Measurements from ENCODE around the gene CD99L2.
"Not testable (repeated sequence)": the region's sequence is repeated elsewhere in the genome, so short reads cannot be mapped to it uniquely, and the experiment has no call there.

CD99L2 gene

DNA sequence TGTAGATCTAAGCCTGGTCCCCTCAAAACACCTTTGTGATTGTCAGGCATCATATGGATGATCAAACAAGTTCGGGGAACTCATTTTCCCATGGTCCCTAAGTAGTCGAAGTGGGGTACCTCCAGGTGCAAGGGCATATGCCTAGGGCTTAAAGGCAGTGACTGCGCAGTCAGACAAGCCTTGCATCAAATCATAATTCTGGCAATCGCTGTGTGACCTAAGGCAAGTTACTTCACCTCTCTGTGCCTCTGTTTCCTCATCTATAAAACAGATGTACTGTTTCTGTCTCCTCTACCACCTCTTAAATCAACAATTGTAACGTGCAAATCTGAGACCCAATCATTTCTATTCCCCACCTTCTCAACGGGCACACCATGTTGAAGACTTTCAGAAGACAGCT lies 1.8 kb downstream of the CD99L2 start:
- no peak for DNase-seq

DNA sequence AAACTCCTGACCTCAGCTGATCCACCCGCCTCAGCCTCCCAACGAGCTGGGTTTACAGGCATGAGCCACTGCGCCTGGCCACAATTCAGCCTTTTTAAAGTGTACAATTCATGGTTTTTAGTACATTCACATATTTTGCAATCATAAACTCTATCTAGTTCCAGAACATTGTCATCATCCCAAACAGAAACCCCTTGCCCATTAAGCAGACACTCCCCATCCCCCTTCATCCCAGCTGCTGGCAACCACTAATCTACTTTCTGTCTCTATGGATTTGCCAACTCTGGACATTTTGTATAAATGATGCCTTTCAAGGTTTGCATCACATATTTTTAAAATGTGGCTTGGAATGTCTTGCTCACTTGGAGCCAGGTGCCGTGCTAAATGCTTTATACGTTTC lies 4.5 kb downstream of the CD99L2 start:
- DNase-seq, result no peak

DNA sequence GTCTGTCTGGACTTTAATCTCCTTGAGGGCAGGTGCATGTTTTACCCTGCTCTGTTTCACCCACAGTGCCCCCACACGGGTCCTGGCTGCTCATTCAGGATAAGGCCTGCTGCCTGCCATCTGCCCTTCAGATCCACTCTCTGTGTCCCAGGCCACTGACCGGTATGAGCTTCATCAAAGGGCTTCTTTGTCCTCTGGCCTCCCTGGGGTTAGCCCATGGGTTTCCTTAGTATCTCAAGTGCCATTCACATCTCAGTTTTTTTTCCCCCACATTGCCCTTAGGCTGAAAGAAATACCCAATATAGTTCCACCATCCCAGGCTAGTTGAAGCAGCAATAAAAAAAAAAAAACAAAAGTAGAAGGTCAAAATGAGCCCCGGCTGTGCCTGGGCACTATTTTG lies 9.3 kb downstream of the CD99L2 start:
- DNase-seq, result no peak

DNA sequence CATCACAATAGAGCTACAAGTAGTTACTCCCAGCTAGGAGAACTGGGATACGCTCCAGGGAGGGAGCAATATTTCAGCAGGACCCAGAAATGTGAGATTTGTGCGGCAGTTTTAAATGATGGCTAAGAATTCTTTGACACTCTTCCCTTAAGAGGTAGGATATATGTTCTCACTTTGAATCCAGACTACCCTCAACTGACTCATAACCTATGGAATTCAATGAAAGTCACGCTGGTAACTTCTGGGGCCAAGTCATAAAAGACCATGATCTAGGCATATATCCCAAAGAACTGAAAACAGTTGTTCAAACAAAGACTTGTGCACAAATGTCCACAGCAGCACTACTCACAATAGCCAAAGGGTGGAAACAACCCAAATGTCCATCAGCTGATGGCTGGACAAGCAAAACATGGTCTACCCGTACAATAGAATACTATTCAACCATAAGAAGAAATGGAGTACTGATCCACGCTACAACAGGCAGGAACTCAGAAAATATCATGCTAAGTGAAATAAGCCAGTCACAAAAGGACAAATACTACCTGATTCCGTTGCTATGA lies 10.5 kb downstream of the CD99L2 start:
- no peak for DNase-seq

DNA sequence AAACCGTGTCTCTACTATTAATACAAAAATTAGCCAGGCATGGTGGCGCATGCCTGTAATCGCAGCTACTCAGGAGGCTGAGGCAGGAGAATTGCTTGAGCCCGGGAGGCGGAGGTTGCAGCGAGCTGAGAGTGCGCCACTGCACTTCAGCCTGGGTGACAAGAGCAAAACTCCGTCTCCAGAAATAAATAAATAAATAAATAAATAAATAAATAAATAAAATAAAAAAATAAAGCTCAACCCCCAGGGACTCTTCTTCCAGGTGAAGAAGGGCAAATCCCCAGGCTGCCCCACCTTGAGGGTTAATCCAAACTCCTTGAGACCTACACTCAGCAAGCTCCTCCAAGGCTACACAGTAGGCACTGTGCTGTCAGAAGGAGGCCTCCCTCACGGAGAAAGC lies 11.2 kb downstream of the CD99L2 start:
- not testable (repeated sequence) for DNase-seq

DNA sequence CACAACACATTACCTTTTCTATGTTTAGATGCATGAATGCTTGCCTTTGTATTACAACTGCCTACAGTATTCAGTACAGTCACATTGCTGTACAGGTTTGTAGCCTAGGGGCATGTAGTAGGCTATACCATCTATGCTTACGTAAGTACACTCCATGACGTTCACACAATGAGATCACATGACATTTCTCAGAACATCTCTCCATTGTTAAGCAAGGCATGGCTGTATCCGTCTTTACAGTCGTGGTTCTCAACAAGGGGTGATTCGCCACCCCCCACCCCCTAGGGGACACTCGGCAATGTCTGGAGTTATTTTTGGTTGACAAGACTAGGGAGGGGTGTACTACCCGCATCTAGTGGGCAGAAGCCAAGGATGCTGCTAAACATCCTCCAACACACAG lies 12.1 kb downstream of the CD99L2 start:
- no peak for DNase-seq

DNA sequence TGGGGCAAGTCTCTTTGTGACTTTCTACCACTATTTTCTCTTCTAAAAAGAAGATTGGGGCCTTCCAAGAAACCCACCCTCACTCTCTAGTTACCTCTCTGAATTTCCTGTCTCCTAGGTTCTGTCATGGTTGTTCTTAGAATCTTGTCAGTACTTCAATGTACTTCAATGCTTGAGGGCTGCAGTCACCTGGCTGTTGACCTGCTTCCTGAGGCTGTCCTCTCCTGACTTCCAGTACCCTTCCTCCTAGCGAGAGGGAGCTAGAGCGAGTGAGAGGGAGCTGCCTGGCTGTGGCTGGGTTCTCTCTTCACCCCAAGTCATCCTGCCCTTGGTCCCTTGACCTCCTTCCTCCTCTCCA lies 17.7 kb downstream of the CD99L2 start:
- DNase-seq, result no peak

DNA sequence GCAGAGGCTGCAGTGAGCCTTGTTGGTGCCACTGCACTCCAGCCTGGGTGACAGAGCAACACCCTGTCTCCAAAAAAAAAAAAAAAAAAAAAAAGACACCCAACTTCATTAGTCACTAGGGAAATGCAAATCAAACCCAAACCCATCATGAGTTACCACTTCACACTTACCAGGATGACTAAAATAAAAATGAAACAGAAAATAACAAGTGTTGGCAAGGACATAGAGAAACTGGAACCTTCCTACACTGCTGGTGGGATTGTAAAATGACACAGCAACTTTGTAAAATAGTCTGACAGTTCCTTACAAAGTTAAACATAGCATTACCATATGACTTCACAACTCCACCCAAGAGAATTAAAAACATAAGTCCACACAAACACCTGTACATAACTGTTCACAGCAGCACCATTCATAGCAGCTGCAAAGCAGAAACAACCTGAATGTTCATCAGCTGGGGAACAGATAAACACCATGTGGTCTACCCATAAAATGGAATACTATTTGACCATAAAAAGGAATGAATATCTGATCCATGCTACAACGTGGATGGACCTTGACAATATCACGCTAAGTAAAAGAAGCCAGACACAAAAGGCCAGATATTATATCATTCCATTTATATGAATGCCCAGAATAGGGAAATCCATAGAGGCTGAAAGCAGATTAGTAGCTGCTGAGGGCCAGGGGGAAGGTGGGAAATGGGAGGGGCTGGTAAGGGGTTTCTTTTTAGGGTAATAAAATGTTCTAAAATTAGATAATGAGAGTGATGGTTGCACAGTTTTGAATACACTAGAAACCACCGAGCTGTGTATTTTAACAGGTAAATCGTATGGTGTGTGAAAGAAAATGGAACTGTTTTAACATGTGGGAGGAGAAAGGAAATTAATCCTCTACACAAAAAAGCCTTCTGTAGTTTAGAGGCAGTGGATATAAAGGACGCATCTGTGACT lies 18.3 kb downstream of the CD99L2 start:
- DNase-seq, result no peak

DNA sequence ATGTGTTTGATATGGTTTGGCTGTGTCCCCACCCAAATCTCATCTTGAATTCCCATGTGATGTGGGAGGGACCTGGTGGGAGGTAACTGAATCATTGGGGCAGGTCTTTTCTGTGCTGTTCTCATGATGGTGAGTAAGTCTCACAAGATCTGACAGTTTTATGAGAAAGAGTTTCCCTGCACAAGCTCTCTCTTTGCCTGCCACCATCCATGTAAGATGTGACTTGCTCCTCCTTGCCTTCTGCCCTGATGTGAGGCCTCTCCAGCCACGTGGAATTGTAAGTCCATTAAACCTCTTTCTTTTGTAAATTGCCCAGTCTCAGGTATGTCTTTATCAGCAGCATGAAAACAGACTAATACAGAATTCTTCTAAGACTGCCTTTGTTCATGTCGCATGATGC lies 22.8 kb downstream of the CD99L2 start:
- not testable (repeated sequence) for DNase-seq

DNA sequence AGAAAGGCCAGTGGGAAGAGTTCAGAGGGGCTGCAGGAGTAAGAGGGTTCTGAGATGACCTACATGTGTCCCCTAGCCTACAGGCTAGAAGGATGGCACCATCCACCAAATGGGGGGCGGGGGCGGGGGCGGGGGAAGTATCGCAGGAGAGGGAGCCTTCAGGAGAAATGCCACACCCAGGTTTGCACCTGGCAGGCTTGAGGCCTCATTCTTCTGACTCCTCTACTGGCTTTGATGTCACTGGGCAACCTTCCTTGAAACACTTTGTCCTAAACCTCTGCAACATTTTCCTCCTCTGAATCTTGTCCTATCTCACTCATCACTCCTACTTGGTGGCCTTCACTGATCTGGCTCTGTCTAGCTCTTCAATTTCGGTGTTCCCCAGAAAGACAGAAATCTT lies 24.0 kb downstream of the CD99L2 start:
- DNase-seq, result no peak

DNA sequence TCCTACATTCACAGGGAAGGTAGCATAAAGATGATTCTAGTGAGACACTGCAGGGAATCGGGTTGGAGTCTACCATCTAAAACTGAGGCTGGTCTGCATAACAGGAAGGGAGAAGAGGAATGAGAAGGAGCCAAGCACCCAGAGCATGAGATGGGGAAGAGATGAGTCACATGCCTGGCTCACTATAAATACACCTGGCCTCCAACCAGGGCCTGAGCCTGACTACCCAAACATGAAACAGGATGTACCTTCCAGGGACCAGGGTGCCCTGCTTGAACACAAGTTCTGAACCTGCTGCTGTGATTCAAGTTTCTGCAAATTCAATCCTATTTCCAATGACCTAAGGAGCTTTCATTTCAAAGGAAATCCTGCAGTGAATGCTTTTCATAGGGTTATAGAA lies 24.9 kb downstream of the CD99L2 start:
- DNase-seq, result no peak

DNA sequence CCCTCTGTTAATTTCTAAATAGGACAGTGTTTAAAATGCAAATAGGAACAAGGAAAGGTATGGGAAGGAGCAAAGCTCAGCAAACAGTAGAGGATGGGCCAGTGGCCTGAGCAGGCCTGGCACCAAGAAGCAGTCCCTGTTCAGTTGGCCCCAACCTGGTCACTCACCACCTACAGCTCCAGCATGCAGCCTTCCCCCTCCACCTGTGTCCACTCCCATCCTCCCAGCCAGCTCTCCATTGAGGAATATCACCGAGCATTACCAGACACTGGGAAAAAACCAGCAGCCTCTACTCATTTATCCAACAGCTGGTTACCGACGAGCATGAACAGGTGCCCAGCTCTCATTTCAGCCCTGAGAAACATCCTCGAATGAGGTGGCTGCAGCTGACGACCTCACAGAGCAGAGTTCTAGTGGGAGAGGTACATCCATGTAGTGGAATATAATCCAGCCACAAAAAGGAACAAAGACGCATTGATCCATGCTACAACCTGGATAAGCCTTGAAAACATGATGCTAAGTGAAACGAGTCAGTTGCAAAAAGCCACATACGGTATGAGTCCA lies 25.6 kb downstream of the CD99L2 start:
- DNase-seq, result no peak

DNA sequence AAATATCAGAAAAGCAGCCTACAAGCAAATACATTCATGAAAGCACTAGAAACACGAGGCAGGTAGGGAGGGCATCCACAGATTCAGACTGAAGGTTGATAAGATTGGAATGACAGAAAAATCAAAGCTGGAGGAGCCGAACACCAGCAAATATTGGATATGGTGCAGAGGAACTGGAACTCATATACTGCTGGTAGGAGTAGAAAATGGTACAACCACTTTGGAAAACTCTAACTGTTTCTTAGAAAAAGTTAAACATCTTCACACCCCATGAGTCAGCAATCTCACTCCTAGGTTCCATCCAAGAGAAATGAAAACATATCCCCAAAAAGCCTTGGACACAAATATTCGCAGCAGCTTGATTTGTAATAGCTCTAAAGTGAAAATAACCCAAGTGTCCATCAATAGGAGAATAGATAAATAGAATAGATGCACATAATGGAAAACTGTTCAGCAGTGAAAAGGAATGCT lies 27.1 kb downstream of the CD99L2 start:
- no peak for DNase-seq

DNA sequence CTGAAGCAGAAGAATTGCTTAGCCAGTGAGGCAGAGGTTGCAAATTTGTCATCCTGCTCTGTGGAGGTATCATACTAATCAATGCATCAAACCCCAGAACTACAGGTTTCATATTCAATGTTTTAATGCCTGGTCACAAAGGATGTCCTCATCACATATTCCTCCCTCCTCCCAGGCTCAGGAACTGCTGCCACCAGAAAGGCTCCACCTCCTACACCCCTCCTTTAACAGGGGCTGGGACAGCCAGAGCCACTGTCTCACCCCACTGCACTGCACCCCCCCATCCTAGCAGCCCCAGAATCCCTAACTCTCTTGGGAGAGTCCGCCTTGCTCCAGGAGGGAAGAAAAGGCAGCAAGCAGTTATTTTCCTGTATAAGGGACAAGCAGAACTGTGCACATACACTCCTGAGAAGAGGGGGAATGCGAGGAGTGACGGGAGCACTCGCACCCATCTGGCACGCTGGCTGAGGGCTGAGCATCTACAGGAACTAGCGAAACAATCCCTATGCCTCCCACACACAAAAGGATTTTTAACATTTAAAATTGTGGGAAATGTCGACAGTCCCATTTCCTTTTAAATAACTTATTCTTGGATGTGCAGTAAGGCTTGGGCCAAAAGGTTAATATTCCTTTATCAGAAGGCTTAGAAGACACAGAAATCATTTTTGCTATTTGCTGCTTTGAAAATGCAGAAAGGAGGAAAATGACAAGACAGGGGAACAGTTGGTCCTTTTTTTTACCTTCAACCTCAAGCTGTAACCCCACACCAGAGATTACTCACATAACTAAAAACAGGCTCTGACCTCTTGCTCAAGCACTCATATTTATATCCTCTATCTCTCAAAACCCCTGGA lies 27.8 kb downstream of the CD99L2 start:
- no peak for DNase-seq

DNA sequence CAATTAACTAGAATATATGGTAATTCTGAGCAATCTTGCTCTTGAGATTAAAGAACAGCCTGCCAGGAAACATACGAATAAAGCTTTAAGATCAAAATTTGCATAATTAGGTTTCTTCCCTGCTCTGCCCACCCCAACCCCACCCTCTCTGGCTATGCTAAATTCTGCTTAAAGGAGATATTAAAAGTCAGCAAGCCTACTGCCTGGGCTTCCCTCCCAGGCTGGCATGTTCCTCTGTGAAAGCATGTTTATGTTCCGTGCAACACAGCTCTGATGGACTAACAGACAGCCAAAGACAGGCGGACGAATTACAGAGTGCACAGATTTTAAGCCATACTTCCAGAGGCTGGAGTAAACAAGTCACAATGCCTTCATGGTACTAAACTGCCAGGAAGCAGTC lies 28.4 kb downstream of the CD99L2 start:
- no peak for DNase-seq

DNA sequence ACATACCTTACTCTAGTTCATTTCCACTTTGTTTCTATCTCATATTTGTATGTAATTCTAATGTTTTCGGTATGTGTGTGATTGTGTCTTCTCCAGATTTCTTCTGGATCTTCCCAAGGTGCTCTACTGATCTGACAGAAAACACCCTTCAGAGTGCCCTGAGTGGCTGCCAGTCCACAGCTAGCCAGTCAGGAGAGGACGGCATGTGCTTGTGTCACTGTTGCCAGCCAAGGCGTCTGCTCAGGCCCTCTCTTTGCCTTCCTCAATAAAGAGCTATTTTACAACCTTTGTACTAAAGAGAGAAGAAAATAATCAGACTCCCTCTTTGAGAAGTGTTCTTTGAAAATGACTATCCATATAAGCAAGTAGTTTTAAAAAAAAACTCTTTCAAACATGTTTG lies 29.0 kb downstream of the CD99L2 start:
- DNase-seq, result no peak

DNA sequence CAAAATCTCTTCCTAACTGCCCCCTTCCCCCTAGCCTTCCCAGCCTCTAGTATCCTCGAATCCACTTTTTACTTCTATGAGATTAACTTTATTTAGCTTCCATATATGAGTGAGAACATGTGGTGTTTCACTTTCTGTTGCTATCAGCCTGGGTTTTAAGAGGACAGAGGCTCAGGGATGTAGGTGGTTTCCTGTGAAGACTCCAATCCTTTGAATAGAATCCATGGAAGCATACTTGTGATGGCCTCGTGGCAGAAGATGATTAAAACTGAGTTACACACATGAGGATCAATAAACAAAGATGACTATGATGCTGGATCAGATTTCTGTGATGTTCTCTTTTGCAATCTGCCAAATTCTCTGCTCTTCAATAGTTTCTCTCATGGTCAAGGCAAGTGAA lies 29.8 kb downstream of the CD99L2 start:
- DNase-seq, result no peak

DNA sequence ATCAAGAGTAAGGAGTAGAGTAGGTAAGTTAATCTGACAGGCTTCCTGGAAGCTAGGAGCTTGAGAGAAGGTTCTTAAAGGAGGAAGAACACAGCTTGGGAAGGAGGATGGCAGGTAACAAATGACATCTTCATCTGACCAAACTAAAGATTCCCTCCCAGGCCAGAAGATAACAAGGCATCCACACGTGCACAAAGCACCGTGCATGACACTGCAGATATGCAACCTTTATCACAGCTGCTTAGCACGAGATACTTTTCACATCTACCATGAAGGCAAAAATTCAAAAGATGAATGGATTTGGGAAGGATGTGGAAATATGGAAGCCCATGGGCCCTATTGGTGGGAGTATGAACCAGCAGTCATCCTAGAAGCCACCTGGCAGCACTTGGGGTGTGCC lies 34.3 kb downstream of the CD99L2 start:
- no peak for DNase-seq

DNA sequence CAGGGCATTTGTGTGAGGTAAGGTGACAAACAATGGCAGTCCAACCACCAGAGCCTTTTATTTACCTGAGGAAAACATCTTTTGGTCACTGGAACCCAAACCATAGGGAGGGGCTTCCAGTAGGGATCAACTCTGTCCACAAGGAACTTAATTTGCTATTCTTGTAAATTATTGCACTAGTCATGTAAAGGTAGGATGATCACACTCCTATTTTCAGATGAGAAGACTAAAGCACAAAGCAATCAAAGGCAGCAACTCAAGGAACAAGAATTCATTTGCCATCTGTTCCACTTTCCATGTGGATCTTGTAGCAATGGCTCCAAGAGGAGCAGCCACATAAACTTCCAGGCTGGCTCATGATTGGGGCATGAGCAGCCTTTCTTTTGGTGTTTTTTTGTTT lies 35.3 kb downstream of the CD99L2 start:
- DNase-seq, result no peak

DNA sequence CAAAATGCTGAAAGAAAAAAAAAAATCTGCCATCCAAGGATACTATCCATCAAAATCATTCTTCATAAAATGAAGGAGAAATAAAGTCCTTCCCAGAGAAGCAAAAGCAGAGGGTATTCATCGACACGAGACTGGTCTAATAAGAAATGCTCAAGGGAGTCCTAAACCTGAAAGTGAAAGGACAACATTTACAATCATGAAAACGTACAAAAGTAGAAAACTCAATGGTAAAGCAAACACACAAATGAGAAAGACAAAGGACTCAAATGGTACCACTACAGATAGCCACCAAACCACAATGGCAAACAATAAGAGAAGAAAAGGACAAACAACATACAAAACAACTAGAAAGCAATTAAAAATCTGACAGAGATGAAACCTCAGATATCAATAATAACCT lies 41.0 kb downstream of the CD99L2 start:
- no peak for DNase-seq

DNA sequence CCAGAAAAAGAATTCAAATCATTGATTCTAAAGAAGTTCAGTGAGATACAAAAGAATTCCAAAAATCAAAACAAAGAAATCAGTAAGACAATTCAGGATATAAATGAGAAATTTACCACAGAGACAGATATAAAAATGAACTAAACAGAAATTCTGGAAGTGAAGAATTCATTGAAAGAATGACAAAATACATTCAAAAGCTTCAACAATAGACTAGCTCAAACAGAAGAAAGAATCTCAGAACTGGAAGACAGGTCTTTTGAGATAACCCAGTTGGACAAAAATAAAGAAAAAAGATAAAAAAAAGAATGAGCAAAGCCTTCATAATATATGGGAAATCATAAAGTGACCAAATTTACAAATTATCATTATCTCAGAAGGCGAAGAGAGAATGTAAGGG lies 41.7 kb downstream of the CD99L2 start:
- DNase-seq, result no peak

DNA sequence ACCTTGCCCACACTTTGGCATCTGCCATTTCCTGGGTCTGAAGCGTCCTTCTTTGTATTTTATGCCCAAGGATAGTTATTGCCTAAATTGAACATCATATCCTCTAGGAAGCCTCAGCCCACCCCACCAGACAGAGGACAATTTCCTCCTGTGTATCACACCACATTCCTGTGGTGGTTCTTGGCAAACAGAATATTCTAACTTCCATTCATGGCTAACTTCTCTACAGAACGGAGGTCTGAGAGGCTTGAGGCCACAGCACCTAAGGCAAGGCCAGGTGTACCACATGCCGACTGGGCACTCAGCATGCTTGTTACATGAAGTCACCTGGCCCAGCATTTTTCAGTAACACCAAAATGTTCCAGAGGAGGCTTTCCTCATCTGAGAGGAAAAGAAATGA lies 42.4 kb downstream of the CD99L2 start:
- no peak for DNase-seq

DNA sequence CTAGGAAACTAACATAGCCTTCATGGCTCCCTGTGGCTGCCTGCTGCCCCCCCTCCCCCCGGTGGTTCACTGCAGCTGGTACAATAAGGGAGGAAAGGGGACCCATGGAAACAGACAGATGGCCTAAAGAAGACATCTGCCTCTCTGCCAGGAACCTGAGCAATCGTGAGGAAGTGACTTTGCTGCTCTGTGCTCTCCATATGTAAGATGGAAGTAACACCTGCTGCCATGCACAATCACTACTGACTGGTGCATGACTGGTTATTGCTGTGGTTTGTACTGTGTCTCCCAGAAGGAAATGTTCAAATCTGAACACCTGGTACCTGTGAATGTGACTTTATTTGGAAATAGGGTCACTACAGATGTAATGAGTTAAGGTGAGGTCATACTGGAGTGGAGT lies 43.6 kb downstream of the CD99L2 start:
- no peak for DNase-seq

All from cerebellar nuclear complex (tissue), 1 donor.